Body of pancreas (tissue), 4 donors: ENCODE measurements around the gene NELFCD. TPM values are rescaled to one million over a fixed set of nuclear protein-coding genes. Genes with fewer than 3 reads are reported as not detected.

Source experiments
- ATAC-seq: fragments of 150-250 bp; one replicate; pipeline ENCODE4 v1.9.1; 2016
- DNase-seq, 4 donors: peaks; one replicate each; pipeline ENCODE4 v3.0.0-alpha.2; 2019
- H3K27ac ChIP-seq, 4 donors: fragments of 200-600 bp; sonication (generic); 1 replicate in 3 of 4; 2 replicates in 1 of 4; pipeline versions ENCODE4 v1.5.1 to v1.6.1; 2016 to 2019; ENCODE audit warnings: mild to moderate bottlenecking in 1 of 4, mixed read lengths in 1 of 4, moderate library complexity in 1 of 4
- H3K27me3 ChIP-seq, 2 donors: fragments of 200-600 bp; sonication (generic); one replicate each; pipeline ENCODE4 v1.6.0; 2016; ENCODE audit warnings: mild to moderate bottlenecking in 1 of 2
- H3K36me3 ChIP-seq, 2 donors: fragments of 200-600 bp; sonication (generic); replicated peaks in 1 of 2; 2 replicates each; pipeline ENCODE4 v1.5.1; 2016; ENCODE audit warnings: low read depth in 2 of 2; ENCODE audit not compliant: insufficient read depth in 1 of 2
- H3K4me1 ChIP-seq: fragments of 200-600 bp; sonication (generic); one replicate; pipeline ENCODE4 v1.6.0; 2016
- H3K4me3 ChIP-seq, 2 donors: fragments of 200-600 bp; sonication (generic); 1 replicate in 1 of 2; 2 replicates in 1 of 2; pipeline ENCODE4 v1.5.1; 2016 to 2019
- H3K9me3 ChIP-seq, 3 donors: fragments of 200-600 bp; sonication (generic); 1 replicate in 2 of 3; 2 replicates in 1 of 3; pipeline ENCODE4 v1.5.1; 2016
- POLR2A ChIP-seq, 3 donors: fragments of 450-650 bp; IDR thresholded peaks; one replicate each; pipeline ENCODE4 v1.6.1; 2016; ENCODE audit warnings: antibody characterized with exemption in 3 of 3, mild to moderate bottlenecking in 2 of 3
- WGBS, 2 donors: methylation state at CpG; one replicate each; pipeline ENCODE4 v1.1.5; 2017; 5-methylcytosine and 5-hydroxymethylcytosine counted together
- intact Hi-C: fragments of 100-400 bp; cut with DNase I; formaldehyde crosslinking; loops from one replicate; pipeline ENCODE4 v1.15.1; 2023
- total RNA-seq, 2 donors: library from RNA; depleted of rRNA; stranded (reverse); fragments of >200 nt; gene quantifications; one replicate each; pipeline ENCODE4 v1.1.0, GENCODE V29; 2016
- TF ChIP-seq, protein P1 (sequence below), 7 experiments: fragments of 450-650 bp in 4 of 7; fragments of 200-600 bp in 3 of 7; sonication (generic) in 3 of 7; IDR thresholded peaks; one replicate each; pipeline ENCODE4 v1.5.1; 2016 to 2019; ENCODE audit warnings: antibody characterized with exemption in 7 of 7

NELFCD gene
- total RNA-seq, 2 donors from 2014 or later, result 35.9 to 45.9 TPM

- DNase-seq (no peak), ATAC-seq (no peak)
- Histone ChIP-seq H3K9me3 (no peaks in the 10 kb centered on the region), H3K27ac (no peak overlapping the region), H3K4me3 (no peak overlapping the region), H3K4me1 (peaks cover 23% of the 10 kb centered on the region), H3K36me3 (peaks cover 0 to 5% of the 10 kb centered on the region in 2 donors), H3K27me3 (no peaks in the 10 kb centered on the region)
- intact Hi-C loops, result no loop called here
- WGBS, 2 donors, result 91 to 97% methylated on average over 23 to 24 of the region's 24 CpGs
- TF ChIP-seq, protein P1, sequence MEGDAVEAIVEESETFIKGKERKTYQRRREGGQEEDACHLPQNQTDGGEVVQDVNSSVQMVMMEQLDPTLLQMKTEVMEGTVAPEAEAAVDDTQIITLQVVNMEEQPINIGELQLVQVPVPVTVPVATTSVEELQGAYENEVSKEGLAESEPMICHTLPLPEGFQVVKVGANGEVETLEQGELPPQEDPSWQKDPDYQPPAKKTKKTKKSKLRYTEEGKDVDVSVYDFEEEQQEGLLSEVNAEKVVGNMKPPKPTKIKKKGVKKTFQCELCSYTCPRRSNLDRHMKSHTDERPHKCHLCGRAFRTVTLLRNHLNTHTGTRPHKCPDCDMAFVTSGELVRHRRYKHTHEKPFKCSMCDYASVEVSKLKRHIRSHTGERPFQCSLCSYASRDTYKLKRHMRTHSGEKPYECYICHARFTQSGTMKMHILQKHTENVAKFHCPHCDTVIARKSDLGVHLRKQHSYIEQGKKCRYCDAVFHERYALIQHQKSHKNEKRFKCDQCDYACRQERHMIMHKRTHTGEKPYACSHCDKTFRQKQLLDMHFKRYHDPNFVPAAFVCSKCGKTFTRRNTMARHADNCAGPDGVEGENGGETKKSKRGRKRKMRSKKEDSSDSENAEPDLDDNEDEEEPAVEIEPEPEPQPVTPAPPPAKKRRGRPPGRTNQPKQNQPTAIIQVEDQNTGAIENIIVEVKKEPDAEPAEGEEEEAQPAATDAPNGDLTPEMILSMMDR (IDR thresholded peaks at IDR 0.05), result no peak
- TF ChIP-seq POLR2A (IDR thresholded peaks at IDR 0.05), result no peak
Observed at GRCh38 chr20:59024111-59024530, 43.1 kb downstream of the NELFCD start.

DNA sequence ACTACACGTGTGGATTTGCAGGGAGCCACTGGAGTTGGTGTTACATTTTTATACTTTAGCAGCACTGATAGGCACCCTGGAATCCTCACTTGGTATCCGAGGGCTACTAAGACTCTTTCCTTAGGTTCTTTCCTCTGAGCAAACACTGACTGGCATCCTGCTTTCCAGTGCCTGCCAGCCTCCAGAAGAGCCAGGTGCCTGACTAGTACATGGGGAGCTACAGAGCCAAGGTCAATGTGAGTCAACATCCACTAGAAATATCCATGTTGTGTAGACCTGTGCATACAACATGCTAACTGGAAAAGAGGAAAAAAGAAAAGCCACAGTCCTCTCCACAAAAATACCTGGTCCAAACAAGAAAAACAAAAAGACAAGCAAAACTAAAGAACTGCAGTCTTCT lies 44.0 kb downstream of the NELFCD start:
- TF ChIP-seq, protein P1 (IDR thresholded peaks at IDR 0.05), result no peak
- intact Hi-C loops, result no loop called here
- no peaks in the 10 kb centered on the region for H3K27me3 ChIP-seq
- ATAC-seq, result no peak
- 41 to 63% methylated on average over 2 of the region's 2 CpGs for WGBS, 2 donors
- peaks cover 0 to 10% of the 10 kb centered on the region in 2 donors for H3K36me3 ChIP-seq
- H3K27ac ChIP-seq, result no peak overlapping the region
- no peak for DNase-seq
- no peaks in the 10 kb centered on the region for H3K9me3 ChIP-seq
- no peak overlapping the region for H3K4me3 ChIP-seq
- H3K4me1 ChIP-seq, result peaks cover 32% of the 10 kb centered on the region

DNA sequence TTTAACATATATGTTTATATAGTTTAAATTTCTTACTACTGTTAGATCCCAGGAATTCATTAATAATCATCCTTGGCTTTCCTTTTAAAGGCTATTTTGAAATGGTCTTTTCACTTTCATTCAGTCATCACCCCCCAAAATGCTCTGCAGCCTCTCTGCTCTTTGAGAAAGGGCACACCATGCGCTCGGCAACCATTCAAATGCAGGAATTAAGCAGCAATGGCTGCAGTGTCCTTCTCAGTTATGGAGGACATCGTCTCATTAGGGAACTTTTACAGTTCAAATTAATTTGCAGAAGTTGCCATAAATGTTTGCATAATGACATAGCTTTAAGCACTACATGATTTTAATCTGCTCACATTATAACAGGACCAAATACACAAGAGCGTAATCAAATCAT lies 44.5 kb downstream of the NELFCD start:
- DNase-seq (no peak), ATAC-seq (no peak)
- no peaks in the 10 kb centered on the region for H3K9me3 ChIP-seq
- TF ChIP-seq, protein P1 (IDR thresholded peaks at IDR 0.05), result no peak
- TF ChIP-seq POLR2A (IDR thresholded peaks at IDR 0.05), result no peak
- H3K4me1 ChIP-seq, result peaks cover 34% of the 10 kb centered on the region
- intact Hi-C loops, result no loop called here
- H3K36me3 ChIP-seq, result peaks cover 0 to 12% of the 10 kb centered on the region in 2 donors
- no peak overlapping the region for H3K4me3 ChIP-seq
- H3K27me3 ChIP-seq, result no peaks in the 10 kb centered on the region
- no peak overlapping the region for H3K27ac ChIP-seq
- 93 to 94% methylated on average over 4 of the region's 4 CpGs for WGBS, 2 donors

GRCh38 chr20:59026904-59027740 lies 46.1 kb downstream of the NELFCD start:
- Histone ChIP-seq H3K27me3 (no peaks in the 10 kb centered on the region), H3K4me3 (no peak overlapping the region), H3K4me1 (peaks cover 43% of the 10 kb centered on the region), H3K27ac (no peak overlapping the region), H3K36me3 (peaks cover 0 to 12% of the 10 kb centered on the region in 2 donors), H3K9me3 (no peaks in the 10 kb centered on the region)
- DNase-seq (no peak), ATAC-seq (no peak)
- TF ChIP-seq, protein P1 (IDR thresholded peaks at IDR 0.05), result no peak
- no peak for TF ChIP-seq POLR2A (IDR thresholded peaks at IDR 0.05)
- WGBS, 2 donors, result 91 to 92% methylated on average over 5 of the region's 5 CpGs
- intact Hi-C loops, result no loop called here
